Measurements from ENCODE around the gene ICAM2.
A peak's percentile ranks its signal among the peaks of the same experiment; 100 is the strongest.

ICAM2 gene
- total RNA-seq: 45.8 to 92.6 (median 59.4) reads per million in 9 experiments

GRCh38 chr17:64020056-64020766, at the start of gene ICAM2:
ICAM2 (minus strand) TSS chr17:64020633; CDS start chr17:64006691, 13,942 bp downstream.
- Mint-ChIP-seq H3K27me3 (no peaks in the 10 kb centered on the region), H3K9me3 (no peaks in the 10 kb centered on the region), H3K4me1 (ENCODE audit: low read depth in 2 of 2) (peaks cover 51 to 69% of the 10 kb centered on the region in 2 donors), H3K4me3 (peak within 1 kb of the TSS; percentile 91 to 92), H3K27ac (peak within 1 kb of the TSS; percentile 98 to 99), H3K36me3 (ENCODE audit: insufficient read depth) (peaks cover 41% of the 10 kb centered on the region)
- ATAC-seq (replicated peaks): peak; percentile 72
- peak; percentile 85 to 91 (median 89) for DNase-seq

- peaks cover 16 to 33% of the 10 kb centered on the region in 2 donors for H3K4me1 Mint-ChIP-seq (ENCODE audit: low read depth in 2 of 2)
- peak overlapping the region in 1 of 2 donors; percentile 23 for H3K27ac Mint-ChIP-seq
- no peaks in the 10 kb centered on the region for H3K9me3 Mint-ChIP-seq
- DNase-seq: no peak
- no peak for ATAC-seq (replicated peaks)
- peaks cover 92% of the 10 kb centered on the region for H3K36me3 Mint-ChIP-seq (ENCODE audit: insufficient read depth)
- H3K27me3 Mint-ChIP-seq: no peaks in the 10 kb centered on the region
- no peak overlapping the region for H3K4me3 Mint-ChIP-seq
Observed at GRCh38 chr17:64070213-64070612, 49.8 kb upstream of the ICAM2 start.

GRCh38 chr17:64069143-64069542, 48.7 kb upstream of the ICAM2 start:
- H3K27me3 Mint-ChIP-seq: no peaks in the 10 kb centered on the region
- peaks cover 17 to 43% of the 10 kb centered on the region in 2 donors for H3K4me1 Mint-ChIP-seq (ENCODE audit: low read depth in 2 of 2)
- no peak for DNase-seq
- peak overlapping the region in 1 of 2 donors; percentile 97 for H3K27ac Mint-ChIP-seq
- H3K4me3 Mint-ChIP-seq: no peak overlapping the region
- ATAC-seq (replicated peaks): no peak
- peaks cover 96% of the 10 kb centered on the region for H3K36me3 Mint-ChIP-seq (ENCODE audit: insufficient read depth)
- H3K9me3 Mint-ChIP-seq: no peaks in the 10 kb centered on the region

- Mint-ChIP-seq H3K4me1 (ENCODE audit: low read depth in 2 of 2) (peaks cover 29 to 58% of the 10 kb centered on the region in 2 donors), H3K27ac (peak overlapping the region; percentile 63 to 97)
- DNase-seq: no peak
Observed at GRCh38 chr17:64067657-64068056, 47.2 kb upstream of the ICAM2 start.

GRCh38 chr17:64066716-64067115, 46.3 kb upstream of the ICAM2 start:
- ATAC-seq (replicated peaks): peak; percentile 81
- Mint-ChIP-seq H3K4me1 (ENCODE audit: low read depth in 2 of 2) (peaks cover 34 to 65% of the 10 kb centered on the region in 2 donors), H3K4me3 (peak overlapping the region; percentile 30 to 92), H3K9me3 (no peaks in the 10 kb centered on the region), H3K36me3 (ENCODE audit: insufficient read depth) (peaks cover 96% of the 10 kb centered on the region), H3K27ac (peak overlapping the region; percentile 63 to 97), H3K27me3 (no peaks in the 10 kb centered on the region)
- peak in 2 of 3 experiments; percentile 66 to 72 for DNase-seq

More at GRCh38 chr17:64067657-64068056, 47.2 kb upstream of the ICAM2 start:
- Mint-ChIP-seq H3K27me3 (no peaks in the 10 kb centered on the region), H3K9me3 (no peaks in the 10 kb centered on the region), H3K4me3 (peak overlapping the region; percentile 30 to 92), H3K36me3 (ENCODE audit: insufficient read depth) (peaks cover 97% of the 10 kb centered on the region)
- ATAC-seq (replicated peaks): no peak

- no peak for ATAC-seq (replicated peaks)
- H3K36me3 Mint-ChIP-seq (ENCODE audit: insufficient read depth): peaks cover 95% of the 10 kb centered on the region
- no peak for DNase-seq
- H3K27me3 Mint-ChIP-seq: no peaks in the 10 kb centered on the region
- H3K9me3 Mint-ChIP-seq: no peaks in the 10 kb centered on the region
- peak overlapping the region in 1 of 2 donors; percentile 97 for H3K27ac Mint-ChIP-seq
- peaks cover 50 to 78% of the 10 kb centered on the region in 2 donors for H3K4me1 Mint-ChIP-seq (ENCODE audit: low read depth in 2 of 2)
- peak overlapping the region in 1 of 2 donors; percentile 92 for H3K4me3 Mint-ChIP-seq
Observed at GRCh38 chr17:64065161-64065560, 44.7 kb upstream of the ICAM2 start.

- DNase-seq (no peak), ATAC-seq (replicated peaks) (no peak)
- H3K4me3 Mint-ChIP-seq: peak overlapping the region in 1 of 2 donors; percentile 92
- H3K27ac Mint-ChIP-seq: peak overlapping the region; percentile 88 to 97
- peaks cover 95% of the 10 kb centered on the region for H3K36me3 Mint-ChIP-seq (ENCODE audit: insufficient read depth)
- H3K27me3 Mint-ChIP-seq: no peaks in the 10 kb centered on the region
- H3K9me3 Mint-ChIP-seq: no peaks in the 10 kb centered on the region
- peaks cover 58 to 86% of the 10 kb centered on the region in 2 donors for H3K4me1 Mint-ChIP-seq (ENCODE audit: low read depth in 2 of 2)
Observed at GRCh38 chr17:64064331-64064730, 43.9 kb upstream of the ICAM2 start.

GRCh38 chr17:64063766-64064224, 43.4 kb upstream of the ICAM2 start:
- DNase-seq (peak in 2 of 3 experiments; percentile 63 to 65), ATAC-seq (replicated peaks) (peak; percentile 56)
- peaks cover 61 to 91% of the 10 kb centered on the region in 2 donors for H3K4me1 Mint-ChIP-seq (ENCODE audit: low read depth in 2 of 2)
- no peaks in the 10 kb centered on the region for H3K27me3 Mint-ChIP-seq
- peaks cover 95% of the 10 kb centered on the region for H3K36me3 Mint-ChIP-seq (ENCODE audit: insufficient read depth)
- no peaks in the 10 kb centered on the region for H3K9me3 Mint-ChIP-seq
- peak overlapping the region in 1 of 2 donors; percentile 92 for H3K4me3 Mint-ChIP-seq
- H3K27ac Mint-ChIP-seq: peak overlapping the region; percentile 88 to 97

- no peaks in the 10 kb centered on the region for H3K27me3 Mint-ChIP-seq
- ATAC-seq (replicated peaks) (peak; percentile 16), DNase-seq (peak in 2 of 3 experiments; percentile 18 to 23)
- no peaks in the 10 kb centered on the region for H3K9me3 Mint-ChIP-seq
- H3K27ac Mint-ChIP-seq: peak overlapping the region; percentile 88 to 97
- peaks cover 95% of the 10 kb centered on the region for H3K36me3 Mint-ChIP-seq (ENCODE audit: insufficient read depth)
- H3K4me3 Mint-ChIP-seq: peak overlapping the region; percentile 64 to 92
- peaks cover 61 to 87% of the 10 kb centered on the region in 2 donors for H3K4me1 Mint-ChIP-seq (ENCODE audit: low read depth in 2 of 2)
Observed at GRCh38 chr17:64063088-64063487, 42.7 kb upstream of the ICAM2 start.

GRCh38 chr17:64061178-64061898, 40.9 kb upstream of the ICAM2 start:
- H3K4me1 Mint-ChIP-seq (ENCODE audit: low read depth in 2 of 2): peaks cover 54 to 84% of the 10 kb centered on the region in 2 donors
- no peak for DNase-seq
- peak overlapping the region; percentile 88 to 97 for H3K27ac Mint-ChIP-seq
- no peaks in the 10 kb centered on the region for H3K9me3 Mint-ChIP-seq
- H3K36me3 Mint-ChIP-seq (ENCODE audit: insufficient read depth): peaks cover 95% of the 10 kb centered on the region
- H3K4me3 Mint-ChIP-seq: peak overlapping the region; percentile 62 to 92
- ATAC-seq (replicated peaks): no peak
- no peaks in the 10 kb centered on the region for H3K27me3 Mint-ChIP-seq

- peaks cover 57 to 80% of the 10 kb centered on the region in 2 donors for H3K4me1 Mint-ChIP-seq (ENCODE audit: low read depth in 2 of 2)
- no peaks in the 10 kb centered on the region for H3K27me3 Mint-ChIP-seq
- ATAC-seq (replicated peaks) (no peak), DNase-seq (no peak)
- H3K36me3 Mint-ChIP-seq (ENCODE audit: insufficient read depth): peaks cover 95% of the 10 kb centered on the region
- H3K4me3 Mint-ChIP-seq: peak overlapping the region; percentile 62 to 92
- peak overlapping the region; percentile 88 to 90 for H3K27ac Mint-ChIP-seq
- H3K9me3 Mint-ChIP-seq: no peaks in the 10 kb centered on the region
Observed at GRCh38 chr17:64060331-64060730, 39.9 kb upstream of the ICAM2 start.

GRCh38 chr17:64059756-64060155, 39.3 kb upstream of the ICAM2 start:
- no peaks in the 10 kb centered on the region for H3K27me3 Mint-ChIP-seq
- peaks cover 57 to 77% of the 10 kb centered on the region in 2 donors for H3K4me1 Mint-ChIP-seq (ENCODE audit: low read depth in 2 of 2)
- H3K4me3 Mint-ChIP-seq: peak overlapping the region; percentile 62 to 92
- no peak for DNase-seq
- H3K27ac Mint-ChIP-seq: peak overlapping the region; percentile 88 to 90
- no peaks in the 10 kb centered on the region for H3K9me3 Mint-ChIP-seq
- ATAC-seq (replicated peaks): no peak
- H3K36me3 Mint-ChIP-seq (ENCODE audit: insufficient read depth): peaks cover 97% of the 10 kb centered on the region

- Mint-ChIP-seq H3K9me3 (no peaks in the 10 kb centered on the region), H3K27ac (peak overlapping the region in 1 of 2 donors; percentile 90), H3K27me3 (no peaks in the 10 kb centered on the region), H3K36me3 (ENCODE audit: insufficient read depth) (peaks cover 97% of the 10 kb centered on the region), H3K4me1 (ENCODE audit: low read depth in 2 of 2) (peaks cover 52 to 66% of the 10 kb centered on the region in 2 donors), H3K4me3 (no peak overlapping the region)
- ATAC-seq (replicated peaks) (no peak), DNase-seq (no peak)
Observed at GRCh38 chr17:64058621-64059020, 38.2 kb upstream of the ICAM2 start.
